Stimulated activated CD8-positive, alpha-beta memory T cell treated with anti-CD3 and anti-CD28 coated beads, Interleukin-7, amount 100 ng/mL, for 4 hours (primary cell): ENCODE data around the gene PTGIS.
"Not testable (repeated sequence)": the region's sequence is repeated elsewhere in the genome, so short reads cannot be mapped to it uniquely, and the experiment has no call there.

Source experiments
- DNase-seq, 2 donors: peaks; one replicate each; pipeline ENCODE4 v3.0.0-alpha.2; 2020; ENCODE audit warnings: low read depth in 2 of 2

PTGIS gene

GRCh38 chr20:49567421-49568277 is at the start of gene PTGIS:
TSS of gene PTGIS (minus strand) at chr20:49568137. CDS start at chr20:49568116, 21 bp downstream.
- no peak for DNase-seq

- DNase-seq = not testable (repeated sequence)
These were observed 49.5 kb upstream of the PTGIS start for GRCh38 chr20:49617394-49617793.

GRCh38 chr20:49616154-49617007 is 48.4 kb upstream of the PTGIS start:
- no peak for DNase-seq

- DNase-seq = no peak
These were observed 47.6 kb upstream of the PTGIS start for GRCh38 chr20:49615401-49616153.

- DNase-seq = not testable (repeated sequence)
These were observed 47.1 kb upstream of the PTGIS start for GRCh38 chr20:49615051-49615400.

- DNase-seq = no peak
These were observed 46.6 kb upstream of the PTGIS start for GRCh38 chr20:49614338-49615050.

GRCh38 chr20:49612127-49612738 is 44.3 kb upstream of the PTGIS start:
- DNase-seq = no peak

GRCh38 chr20:49611539-49612126 is 43.7 kb upstream of the PTGIS start:
- DNase-seq = not testable (repeated sequence)

GRCh38 chr20:49610691-49611538 is 43.0 kb upstream of the PTGIS start:
- DNase-seq = peak; percentile 36 to 57

- peak; percentile 62 to 63 for DNase-seq
These were observed 41.1 kb upstream of the PTGIS start for GRCh38 chr20:49608752-49609670.

- DNase-seq = no peak
These were observed 39.6 kb upstream of the PTGIS start for GRCh38 chr20:49607568-49607967.

- DNase-seq = no peak
These were observed 35.3 kb upstream of the PTGIS start for GRCh38 chr20:49603209-49603627.

GRCh38 chr20:49602345-49603208 is 34.6 kb upstream of the PTGIS start:
- DNase-seq = no peak

GRCh38 chr20:49601153-49601924 is 33.4 kb upstream of the PTGIS start:
- no peak for DNase-seq

GRCh38 chr20:49599746-49600113 is 31.8 kb upstream of the PTGIS start:
- DNase-seq = no peak

GRCh38 chr20:49597825-49598395 is 30.0 kb upstream of the PTGIS start:
- DNase-seq = no peak
